Stimulated activated CD4-positive, alpha-beta T cell treated with anti-CD3 and anti-CD28 coated beads, Interleukin-12 subunit alpha, Interleukin-12 subunit beta, amount 100 ng/mL, for 24 hours (primary cell): Measurements from ENCODE around the gene CAPSL.
"Not testable (repeated sequence)": the region's sequence is repeated elsewhere in the genome, so short reads cannot be mapped to it uniquely, and the experiment has no call there.

Experiments used
- DNase-seq, 2 experiments: peaks; one replicate each; pipeline ENCODE4 v3.0.0-alpha.2; 2020; ENCODE audit warnings: low read depth in 2 of 2

Gene CAPSL

DNA sequence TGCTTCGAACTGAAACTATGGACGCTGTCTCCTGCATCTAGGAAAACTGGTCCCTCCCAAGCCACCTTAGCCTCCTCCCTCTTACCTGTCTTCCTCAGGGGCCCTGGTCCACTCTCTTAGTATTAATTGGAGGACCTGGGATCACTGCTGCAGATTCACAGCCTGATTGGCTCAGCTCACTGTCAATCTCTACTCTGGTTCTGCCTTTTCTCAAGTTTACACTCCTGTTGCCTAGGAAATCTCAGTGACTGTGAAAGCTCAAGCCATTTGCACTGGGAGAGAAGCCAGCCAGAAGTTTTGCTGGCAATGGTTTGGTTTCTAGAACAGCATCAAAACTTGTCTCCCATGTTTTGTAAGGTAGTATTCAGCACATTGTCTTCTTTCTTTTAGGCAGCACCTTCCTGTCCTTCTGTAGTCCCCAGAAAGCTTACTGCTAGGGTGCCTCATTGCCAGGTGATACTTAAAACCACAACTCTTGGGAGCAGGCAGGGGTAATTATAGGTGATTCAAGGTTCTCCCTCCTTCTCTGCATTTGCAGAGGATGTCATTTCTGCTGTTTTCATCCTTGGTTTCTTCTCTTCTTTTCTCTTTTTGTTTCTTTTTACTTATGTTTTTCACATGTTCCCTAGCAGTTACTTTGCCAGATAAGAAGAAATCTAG is at the start of gene CAPSL:
TSS of gene CAPSL (minus strand) at position 55 of the 660 bp plus-strand sequence. CDS start 17,502 bp downstream, outside the sequence.
- no peak for DNase-seq

DNA sequence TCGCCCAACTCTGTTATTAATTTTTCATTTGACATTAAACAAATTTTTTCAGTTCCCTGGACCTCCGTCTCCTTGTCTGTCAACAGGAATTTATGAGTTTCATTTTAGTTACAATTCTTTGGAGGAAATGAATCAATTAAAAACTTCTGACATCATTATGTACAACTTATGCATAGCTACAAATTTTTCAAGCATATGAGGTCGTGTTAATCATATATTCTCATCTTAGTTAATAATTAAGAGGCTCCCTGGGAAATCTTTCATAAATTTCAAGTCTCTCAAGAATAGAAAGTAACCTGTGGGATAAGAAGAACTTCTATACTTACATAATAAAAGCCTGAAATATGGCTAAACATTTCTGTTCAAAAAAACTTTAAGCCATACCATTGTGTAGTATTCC is 49.4 kb upstream of the CAPSL start:
- DNase-seq: no peak

DNA sequence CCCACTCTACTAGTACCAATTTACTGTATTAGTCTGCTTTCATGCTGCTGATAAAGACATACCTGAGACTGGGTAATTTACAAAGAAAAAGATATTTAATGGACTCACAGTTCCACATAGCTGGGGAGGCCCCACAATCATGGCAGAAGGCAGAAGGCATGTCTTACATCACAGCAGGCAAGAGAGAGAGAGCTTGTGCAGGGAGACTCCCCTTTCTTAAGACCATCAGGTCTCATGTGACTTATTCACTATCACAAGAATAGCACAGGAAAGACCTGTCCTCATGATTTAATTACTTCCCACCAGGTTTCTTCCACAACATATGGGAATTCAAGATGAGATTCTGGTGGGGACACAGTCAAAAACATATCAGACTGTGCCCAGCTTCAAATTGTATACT is 41.3 kb upstream of the CAPSL start:
- no peak for DNase-seq

DNA sequence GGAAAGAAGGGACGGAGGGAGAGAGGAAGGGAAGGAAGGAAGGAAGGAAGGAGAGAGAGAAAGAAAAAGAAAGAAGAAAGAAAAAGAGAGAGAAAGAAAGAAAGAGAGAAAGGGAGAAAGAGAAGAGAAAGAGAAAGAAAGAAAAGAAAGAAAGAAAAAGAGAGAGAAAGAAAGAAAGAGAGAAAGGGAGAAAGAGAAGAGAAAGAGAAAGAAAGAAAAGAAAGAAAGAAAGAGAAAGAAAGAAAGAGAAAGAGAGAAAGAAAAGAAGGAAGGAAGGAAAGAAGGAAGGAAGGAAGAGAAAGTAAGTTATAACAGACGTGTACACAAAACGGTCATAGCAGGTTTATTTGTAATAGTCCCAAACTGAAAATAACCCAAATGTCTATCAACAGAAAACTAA is 38.4 kb upstream of the CAPSL start:
- DNase-seq: not testable (repeated sequence)

DNA sequence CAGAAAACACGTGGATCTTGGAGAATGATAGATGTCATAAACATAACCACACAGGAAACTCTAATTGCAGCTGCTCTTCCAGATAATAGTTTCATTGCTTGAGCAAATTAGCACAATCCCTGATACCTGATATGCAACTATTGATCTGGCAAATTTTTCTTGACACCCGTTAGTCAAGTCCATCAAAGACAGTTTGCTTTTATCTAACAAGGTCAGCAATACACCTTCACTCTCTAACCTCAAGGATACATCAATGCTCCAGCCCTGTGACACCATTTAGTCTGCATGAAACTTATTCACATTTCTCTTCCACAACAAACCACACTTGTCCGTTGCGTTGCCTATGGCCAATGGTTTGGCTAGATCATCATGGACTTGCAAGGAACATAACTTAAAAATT is 36.1 kb upstream of the CAPSL start:
- DNase-seq: no peak

DNA sequence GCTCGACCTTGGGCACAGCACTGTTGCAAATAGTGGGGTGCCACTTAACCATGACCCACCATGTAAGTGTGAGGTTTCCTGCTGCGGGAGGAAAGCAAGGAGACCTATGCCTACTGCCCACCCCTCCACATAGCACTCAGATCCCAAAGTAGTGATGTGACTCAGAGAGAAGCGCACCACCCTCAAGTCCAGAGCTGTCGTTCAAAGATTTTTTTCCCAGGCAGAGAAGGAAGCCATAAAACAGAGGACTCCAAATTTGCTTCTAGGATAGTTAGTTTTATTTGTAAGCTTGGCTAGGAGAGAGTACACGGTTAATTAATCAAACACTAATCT is 33.4 kb upstream of the CAPSL start:
- DNase-seq: no peak

DNA sequence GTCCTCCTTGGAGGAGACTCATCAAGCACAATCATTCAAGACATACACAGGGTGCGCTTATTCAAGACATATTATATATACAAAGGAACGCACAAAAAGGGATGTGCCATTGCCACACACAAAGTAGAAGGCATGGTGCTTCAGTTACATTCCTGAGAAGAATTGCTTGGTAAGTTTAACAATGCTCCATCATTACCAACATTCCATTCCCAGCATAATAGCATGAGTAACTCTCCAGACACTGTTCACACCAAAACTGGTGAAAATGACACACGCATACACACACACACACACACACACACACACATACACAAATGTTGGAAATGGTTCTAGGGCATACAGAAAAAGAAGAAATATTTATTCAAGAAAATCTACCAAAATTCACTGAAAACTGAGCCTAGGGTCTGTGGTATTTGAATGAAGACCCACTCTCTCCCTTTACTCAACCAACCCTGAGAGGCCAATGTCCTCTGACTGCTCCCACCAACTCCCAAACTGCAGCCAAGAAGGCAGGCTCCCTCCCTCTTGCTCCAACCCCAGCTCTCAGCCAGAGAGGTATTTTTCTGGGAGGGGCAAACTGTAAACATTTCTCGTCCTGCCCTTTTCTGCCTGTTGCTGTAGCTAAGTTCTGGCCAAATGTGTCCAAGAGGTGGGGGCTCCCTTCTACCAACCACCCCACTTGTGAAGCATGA is 32.9 kb upstream of the CAPSL start:
- DNase-seq: no peak

DNA sequence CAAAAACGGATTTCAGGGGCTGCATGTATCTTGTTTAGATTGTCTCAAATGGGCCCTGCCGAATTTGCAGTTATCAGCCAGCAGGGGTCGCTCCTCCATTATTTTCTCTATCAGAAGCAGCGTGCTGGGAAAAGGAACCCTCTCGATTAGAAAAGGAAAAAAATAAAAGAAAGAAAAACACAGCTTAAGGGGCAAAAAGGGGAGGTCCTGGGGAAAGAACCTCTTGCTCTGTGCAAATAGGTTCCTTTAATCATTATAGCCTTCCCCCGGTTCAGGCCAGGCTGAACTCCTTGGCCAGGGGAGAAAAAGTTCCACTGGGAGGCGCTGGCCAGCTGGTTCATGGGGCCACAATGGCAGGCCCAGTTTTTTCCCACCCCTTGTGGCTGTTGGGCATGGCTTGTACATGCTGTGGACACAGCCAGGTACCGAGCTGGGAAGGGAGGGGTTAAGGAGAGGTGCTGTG is 25.0 kb upstream of the CAPSL start:
- DNase-seq: peak in 1 of 2 experiments; percentile 17

DNA sequence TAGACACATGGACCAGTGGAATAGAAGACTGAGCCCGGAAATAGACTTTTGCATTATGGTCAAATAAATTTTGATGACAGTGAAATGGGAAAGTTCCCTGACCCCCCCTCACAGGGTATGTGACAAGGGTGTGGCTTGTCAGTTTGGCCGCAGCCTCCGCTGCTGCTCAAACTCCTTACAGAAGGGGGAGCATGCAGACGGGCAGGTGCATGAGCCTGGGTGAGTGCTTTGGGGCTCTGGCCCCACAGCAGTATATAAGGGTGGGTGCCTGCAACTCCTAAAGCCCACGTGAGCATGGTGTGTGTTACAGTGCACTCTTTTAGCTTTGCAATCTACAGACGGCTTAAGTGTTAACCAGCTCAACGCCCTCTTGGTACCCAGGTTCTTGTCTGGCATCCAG is 21.9 kb upstream of the CAPSL start:
- no peak for DNase-seq

DNA sequence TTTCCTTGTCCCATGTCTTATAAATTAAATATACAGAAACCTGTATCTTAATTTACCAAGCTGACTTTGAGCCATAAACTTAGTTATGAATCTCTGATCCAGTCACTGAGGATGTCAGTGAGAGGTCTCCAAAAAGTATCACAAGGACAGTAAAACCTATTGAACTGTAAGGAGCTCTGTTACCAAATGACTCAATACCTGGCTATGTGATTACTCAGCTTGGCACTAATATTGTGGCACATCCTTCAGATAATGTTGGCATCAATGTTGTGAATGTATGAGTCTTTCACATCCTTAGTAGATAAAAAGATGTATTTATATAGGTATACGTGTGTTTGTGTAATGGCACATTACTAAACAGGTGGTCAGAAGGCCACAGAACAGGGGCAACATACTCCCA is 18.0 kb upstream of the CAPSL start:
- no peak for DNase-seq

DNA sequence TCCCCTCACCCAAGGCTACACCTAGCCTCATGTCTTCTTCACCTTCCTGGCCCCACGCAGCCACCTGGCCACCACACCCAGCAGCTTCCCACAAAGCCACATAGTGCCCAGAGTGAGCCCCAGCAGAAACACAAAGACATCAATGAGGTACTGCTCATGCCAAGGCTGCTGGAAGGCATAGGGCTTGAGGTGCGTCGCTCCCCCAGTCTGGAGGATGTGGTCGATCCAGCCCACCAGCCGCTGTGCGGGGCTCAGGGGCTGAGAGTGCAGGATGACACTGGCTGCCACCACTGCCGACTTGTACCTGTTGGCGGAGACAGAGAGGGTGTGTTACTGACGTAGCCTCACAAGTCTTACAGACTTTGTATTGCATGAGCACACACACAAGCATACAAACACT is 15.8 kb upstream of the CAPSL start:
- DNase-seq: no peak

DNA sequence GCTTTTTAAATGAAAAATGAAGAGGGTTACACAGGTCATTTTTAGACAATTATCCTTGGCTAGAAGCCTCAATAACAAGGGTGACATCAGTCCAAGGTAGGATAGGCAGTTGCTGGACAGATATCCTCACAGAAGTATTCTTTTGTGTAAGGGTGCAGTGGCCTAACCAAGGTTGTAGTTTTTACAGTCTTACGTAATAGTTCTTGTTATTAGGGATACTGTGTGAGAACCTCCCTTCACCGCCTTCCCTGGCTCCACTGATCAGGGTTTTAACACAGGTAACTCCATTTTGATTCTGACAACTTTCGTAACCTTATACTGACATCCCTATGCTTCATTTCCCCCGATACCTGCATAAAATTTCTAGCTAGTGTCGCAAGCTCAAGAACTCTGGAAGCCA is 8.7 kb upstream of the CAPSL start:
- no peak for DNase-seq

DNA sequence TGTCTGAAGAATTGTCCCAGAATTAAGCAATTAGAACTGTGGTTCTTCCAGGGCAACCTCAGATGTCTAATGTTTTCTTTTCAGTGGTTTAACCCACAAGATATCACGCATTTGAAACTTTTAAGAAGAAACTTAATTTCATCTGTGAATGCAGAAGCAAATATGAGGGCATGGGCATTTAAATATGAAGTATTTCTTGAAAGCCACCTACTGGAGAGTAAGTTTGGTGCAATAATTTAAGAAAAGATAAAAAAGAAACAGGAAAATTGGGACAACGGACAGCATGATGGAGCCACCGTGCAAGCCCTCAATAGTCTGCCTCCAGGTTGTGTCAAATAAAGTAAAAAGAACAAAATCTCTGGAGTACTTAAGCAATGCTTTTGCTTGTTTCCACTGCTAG is 1.2 kb upstream of the CAPSL start:
- no peak for DNase-seq

DNA sequence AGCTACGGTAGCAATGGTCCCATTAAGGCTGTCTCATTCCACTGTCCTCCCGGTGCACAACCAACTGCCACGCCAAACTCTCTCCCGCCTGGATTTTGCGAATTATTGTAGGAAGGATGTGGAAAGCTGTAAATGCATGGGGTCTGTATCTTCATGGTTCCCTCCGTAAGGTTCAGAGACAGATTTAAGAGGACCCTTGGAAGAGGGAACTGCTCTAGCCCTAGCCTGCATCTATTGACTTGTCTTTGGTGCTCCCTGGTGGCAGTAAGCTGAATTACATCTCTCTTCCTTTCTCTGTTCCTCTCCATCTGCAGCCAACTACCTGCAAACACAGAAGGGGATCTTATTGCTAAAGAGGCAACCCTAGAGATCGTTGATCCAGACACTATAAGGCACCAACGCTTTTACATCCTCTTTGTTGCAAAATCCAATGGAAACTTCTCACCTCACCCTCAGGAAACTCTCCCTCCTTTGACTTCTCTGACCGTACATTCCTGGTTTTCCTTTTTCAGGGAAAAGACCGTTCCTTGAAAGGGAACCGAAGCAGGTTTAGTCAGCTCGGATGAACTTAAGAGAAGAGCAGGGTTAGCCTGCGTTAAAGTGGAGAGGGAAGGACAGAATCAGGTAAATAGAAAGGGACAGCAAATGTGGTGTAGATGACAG is 11.9 kb downstream of the CAPSL start:
- DNase-seq: peak in 1 of 2 experiments; percentile 56

DNA sequence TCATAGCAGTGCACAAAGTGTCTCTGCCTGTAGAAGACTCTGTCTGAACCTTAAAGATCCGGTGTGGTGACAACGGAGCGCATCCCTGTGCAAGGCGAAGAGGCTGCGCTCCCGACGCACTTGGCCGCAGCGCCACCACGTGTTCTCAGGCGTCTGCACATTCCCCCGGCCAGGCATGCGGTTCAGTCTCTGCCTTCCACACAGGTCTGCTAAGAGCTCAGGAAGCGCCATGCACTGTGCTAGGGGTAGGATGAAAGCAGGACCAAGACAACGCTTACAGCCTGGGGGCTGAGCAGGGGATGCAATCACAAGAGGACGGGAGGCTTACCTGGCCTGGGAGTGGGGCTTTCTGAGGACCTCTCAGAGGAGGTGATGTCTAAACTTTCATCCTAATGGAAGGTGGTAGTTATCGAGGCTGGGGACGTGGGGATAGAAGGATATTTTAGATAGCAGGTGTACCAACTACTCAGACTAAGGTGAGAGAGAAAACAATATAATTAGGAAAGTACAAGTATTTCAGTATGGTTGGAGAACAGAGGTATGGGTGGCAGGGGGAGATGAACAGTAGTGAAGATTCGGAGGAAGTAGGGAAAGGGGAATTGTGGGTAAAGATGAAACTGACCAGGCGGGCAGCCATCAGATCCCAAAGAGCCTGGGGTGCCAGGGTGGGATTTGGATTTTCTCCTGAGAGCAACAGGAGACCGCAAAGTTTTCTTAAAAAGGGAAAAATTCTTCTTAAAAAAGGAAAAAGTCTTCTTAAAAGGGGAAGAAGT is 13.3 kb downstream of the CAPSL start:
- peak; percentile 75 to 85 for DNase-seq

DNA sequence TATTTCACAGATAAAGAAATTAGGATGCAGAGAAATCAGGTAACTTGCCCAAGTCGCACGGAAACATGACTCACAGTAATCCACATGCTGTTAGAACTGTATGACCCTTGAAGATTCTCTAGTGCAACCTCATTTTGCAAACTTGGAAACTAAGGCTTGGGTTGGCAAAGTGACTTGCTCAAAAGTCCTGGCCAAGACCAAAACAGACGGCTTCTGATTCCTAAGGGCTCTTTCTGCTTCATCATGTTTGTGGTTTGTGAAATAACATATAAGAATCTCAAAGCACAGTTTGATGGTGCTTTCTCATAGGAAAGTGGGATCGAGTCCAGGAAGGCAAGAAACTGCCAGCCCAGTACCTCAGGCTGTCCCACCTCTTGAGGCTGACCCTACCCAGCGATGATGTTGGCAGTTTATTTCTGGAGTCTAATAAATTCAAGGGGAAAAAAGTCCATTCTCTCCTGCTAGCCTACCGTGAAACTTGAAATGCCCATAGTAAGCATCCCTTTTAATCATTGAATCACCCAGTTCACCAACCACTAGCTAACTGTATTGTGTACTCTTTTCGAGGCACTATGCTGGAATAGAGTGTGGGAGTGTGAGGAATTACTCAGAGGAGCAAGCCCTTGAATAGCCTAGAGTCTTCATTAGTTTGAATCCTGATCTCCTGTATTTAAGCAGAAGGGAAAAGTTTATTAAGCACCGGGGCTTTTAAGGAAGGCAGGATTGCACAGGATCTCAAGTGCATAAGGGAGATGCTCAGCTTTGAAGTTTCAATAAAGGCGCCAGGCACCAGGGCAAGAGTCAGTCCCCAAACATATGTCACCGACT is 14.1 kb downstream of the CAPSL start:
- no peak for DNase-seq

DNA sequence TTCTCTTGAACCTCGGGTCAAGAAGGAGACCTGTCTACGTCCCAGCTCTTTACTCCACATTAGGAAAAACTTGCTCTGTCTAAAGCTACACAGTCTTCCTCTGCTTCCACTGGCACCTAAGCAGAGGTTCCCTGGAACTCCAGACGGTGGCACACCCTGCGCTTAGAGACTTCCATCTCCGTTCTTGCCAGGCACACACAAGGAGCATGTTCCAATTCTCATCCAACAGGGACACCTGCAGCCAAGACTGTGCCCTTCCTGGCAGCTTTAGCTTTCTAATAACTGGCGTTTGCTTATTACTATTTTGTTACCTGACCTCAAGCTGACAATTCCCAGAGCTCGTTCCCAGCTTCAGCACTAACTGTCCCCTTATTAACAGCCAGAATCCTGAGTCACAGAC is 16.0 kb downstream of the CAPSL start:
- no peak for DNase-seq

DNA sequence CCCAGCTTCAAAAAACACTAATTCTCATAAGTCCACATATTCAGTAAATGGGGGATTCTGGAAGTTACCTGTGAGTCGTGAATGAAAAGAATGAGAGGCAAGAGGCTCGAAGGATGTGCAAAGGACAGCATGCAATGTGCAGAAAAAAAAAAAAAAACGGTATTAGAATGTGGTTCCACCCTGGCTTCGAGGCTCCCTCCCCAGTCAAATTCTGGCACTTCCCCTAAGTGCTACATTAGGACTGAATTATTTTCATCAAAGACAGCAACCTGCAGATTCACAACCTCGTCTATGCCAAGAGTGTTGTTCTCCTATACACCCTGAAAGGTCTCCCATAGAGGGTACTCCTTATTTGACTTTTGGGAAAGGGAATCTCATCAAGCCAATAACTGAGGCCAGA is 16.5 kb downstream of the CAPSL start:
- no peak for DNase-seq

DNA sequence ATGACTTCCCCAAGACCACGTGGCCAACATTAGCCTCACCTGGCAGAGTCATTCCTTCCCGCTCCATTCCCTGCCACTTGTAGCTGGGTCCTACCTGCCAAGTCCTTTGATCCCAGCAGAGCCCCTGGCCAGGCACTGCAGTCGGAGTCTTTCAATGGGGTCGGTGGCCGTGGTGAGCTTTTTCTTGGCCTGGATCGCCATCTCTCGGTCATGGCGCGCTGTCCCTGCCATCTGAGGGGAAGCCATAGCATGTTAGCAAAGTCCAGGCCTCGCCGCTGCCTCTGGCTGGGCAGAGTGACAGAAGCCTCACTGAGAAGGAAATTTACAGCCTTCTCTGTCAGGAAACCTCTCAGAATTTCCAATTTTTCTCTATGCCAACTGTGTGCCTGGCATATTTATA is 17.5 kb downstream of the CAPSL start:
- DNase-seq: no peak

DNA sequence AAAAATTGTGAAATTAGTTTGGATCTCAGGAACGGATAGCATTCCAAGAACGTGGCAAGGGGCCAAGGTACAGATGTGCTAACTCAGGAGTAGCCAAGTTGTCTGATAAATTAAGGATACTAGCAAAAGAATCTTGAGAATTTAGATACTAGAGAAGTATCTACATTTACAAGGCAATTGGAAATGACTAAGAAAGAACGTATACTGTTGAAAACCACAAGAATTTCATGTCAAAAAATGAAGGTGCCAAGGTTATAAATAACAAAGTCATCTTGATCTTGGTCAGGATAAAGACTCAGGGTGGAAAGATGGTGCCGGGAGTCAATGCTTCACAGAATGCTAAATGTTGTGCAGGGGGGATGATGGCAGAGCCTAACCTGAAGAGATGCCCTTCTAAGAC is 19.2 kb downstream of the CAPSL start:
- DNase-seq: no peak

DNA sequence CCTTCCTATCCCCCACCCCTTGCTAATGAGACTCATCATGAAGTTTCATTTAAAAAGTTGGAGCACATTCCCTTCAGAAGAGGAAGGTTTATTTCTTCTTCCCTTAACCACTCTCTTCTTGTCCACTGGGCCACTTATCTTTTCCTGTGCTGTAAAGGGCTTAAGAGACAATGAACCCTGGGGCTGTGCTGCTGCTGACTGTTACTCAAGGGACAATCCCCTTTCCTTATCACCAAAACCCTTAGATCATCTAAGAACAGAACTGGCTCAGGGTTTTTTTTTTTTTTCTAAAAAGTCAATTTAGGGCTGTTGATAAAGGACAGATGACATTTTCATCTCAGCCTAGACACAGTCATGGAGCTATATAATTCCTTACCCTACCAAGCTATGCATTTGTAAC is 29.6 kb downstream of the CAPSL start:
- no peak for DNase-seq

DNA sequence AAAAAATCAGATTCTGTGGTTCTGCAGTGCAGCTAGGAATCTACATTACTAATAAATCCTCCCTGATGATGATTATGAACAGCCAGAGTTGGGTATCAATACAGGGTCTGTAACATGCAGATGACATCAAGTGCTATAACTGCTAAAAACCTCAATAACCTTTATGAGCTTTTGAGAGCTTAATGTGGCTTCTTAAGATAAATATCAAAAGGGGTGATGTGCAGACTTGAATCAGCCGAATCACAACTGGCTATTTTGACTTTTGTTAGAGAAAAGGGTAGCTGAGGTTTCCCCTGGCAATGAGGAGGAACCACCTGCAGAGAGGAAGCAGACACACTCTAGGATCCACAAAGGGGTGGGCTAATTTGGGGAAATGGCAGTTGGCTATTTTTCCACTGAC is 30.2 kb downstream of the CAPSL start:
- DNase-seq: no peak
